Measurements from ENCODE around the gene PRR15L.
A peak's percentile ranks its signal among the peaks of the same experiment; 100 is the strongest.
"Not testable (repeated sequence)": the region's sequence is repeated elsewhere in the genome, so short reads cannot be mapped to it uniquely, and the experiment has no call there.

Gene PRR15L

GRCh38 chr17:47935468-47935867, 22.2 kb downstream of the PRR15L start:
- DNase-seq (ENCODE audit: low read depth in 2 of 2) = not testable (repeated sequence)

DNA sequence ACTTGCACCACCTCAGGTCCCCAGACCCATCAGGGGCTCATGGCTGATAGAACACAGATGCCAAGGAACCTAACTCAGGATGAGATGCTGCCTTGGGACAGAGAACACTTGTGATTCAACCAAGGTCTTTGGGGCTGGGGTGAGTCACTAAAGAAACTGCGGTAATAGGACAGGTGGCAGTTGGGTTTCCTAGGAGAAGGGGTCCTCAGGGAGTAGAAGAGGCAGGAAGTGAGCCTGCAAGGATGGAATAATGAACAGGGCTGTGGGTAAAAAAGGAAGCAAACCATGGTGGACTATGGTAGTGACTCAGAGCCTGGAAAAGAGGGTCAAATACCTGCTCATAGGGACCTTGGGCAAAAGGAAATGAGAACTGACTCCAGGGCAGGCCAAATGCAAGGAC, 22.8 kb downstream of the PRR15L start:
- no peak for DNase-seq (ENCODE audit: low read depth in 2 of 2)

DNA sequence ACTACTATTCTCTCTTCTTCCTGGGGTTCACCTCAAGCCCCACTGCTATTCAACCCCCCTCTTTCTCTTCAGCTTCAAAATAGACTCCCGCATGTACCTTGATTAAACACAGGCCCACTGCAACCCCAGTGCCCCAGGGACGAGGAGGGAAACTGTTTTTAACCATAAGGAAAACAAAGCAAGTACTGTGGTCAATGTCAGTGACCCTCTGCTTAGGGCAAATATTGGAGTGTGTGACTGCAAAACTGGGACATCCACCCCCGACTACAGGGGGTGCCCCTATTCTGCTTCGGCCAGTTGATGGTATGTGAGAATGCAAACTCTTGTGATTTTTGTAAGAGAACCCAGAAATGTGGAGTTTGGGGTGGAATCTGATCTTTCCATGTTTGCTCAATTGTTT, 25.8 kb downstream of the PRR15L start:
- no peak for DNase-seq (ENCODE audit: low read depth in 2 of 2)

DNA sequence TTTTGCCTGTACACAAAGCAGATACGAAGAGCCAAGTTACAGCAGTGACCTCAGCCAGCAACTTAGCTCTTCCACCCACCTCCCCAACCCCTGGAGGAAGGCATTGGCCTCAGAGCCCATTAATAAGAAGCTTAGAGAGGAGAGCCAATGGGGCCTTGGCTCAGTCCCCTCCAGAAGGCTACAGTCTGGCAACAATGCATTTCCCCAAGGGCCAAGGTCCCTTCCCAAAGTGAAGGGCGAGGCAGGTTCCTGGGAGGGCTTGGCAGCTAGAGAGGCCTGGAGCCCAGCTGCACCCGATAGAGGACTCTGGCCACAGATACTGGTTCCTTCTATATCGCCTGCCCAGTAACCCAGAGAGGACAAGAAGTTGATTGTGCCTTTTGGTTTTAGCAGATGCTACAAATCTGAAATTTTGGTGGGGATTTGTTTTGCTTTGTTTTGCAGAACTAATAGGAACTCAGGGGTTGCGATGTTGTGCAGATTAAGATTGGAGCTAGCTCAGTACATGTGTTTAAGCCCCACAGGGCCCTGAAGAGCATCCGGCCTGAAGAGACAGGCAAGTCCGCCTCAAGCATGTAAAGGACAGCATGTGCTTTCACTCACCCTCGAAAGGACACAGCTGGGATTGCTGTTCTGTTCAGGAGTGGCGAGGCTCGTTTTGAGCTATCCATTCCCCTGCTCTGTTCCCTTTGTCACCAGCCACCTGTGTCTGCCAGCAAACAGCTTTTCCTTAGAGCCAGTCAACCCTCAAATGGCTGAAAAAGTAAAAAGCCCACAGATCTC, 28.3 kb downstream of the PRR15L start:
- no peak for DNase-seq (ENCODE audit: low read depth in 2 of 2)

GRCh38 chr17:47928415-47928814, 29.3 kb downstream of the PRR15L start:
- no peak for DNase-seq (ENCODE audit: low read depth in 2 of 2)

DNA sequence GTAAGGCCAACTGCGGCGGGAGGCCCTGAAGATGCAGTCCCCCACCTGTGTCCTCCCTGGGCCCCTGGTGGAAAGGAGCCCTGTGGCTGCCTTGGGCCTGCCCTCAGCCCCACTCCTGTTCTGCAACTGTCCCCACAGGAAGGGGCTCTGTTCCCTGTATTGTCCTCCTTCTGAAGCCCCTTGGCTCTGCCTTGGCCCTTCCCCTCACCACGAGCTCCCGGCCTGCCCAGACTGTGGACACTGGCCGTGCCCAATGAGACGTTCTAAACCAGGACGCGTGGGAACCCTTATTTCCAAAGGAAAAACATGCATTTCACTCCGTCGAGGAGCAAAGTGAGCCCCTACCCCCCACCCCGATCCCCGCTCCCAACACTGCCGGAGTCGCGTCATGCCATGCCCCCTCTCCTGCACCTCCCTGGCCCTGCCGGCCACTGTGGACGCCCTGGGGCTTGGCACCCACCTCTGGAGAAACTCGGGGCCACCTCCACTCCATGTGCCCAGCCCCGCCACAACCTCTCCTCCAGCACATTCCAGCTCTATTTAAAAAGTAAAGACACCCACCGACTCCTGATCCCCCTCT, 29.8 kb downstream of the PRR15L start:
- no peak for DNase-seq (ENCODE audit: low read depth in 2 of 2)

DNA sequence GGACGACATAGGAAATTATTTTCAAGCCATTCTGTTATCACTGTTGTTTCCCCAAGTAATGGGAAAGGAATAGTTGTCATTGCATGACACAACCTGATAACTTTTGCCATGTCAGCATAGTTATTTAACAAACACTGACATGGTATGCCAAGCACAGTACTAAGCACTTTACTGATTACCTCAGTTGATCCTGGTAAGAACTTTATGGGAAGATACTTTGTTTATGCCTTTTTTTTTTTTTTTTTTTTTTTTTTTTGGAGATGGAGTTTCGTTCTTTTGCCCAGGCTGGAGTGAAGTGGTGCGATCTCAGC, 32.0 kb downstream of the PRR15L start:
- DNase-seq (ENCODE audit: low read depth in 2 of 2) = no peak

GRCh38 chr17:47924785-47925677, 32.7 kb downstream of the PRR15L start:
- no peak for DNase-seq (ENCODE audit: low read depth in 2 of 2)

DNA sequence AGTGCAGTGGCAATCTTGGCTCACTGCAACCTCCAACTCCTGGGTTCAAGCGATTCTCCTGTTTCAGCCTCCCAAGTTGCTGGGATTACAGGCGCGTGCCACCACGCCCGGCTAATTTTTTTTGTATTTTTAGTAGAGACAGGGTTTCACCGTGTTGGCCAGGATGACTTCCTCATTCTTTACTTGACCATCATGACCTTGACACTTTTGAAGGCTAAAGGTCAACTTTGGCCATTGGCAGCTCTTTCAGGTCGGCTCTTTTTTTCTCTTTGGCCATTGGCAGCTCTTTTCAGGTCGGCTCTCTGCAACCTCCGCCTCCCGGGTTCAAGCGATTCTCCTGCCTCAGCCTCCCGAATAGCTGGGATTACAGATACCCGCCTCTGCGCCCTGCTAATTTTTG, 37.8 kb downstream of the PRR15L start:
- DNase-seq (ENCODE audit: low read depth in 2 of 2) = not testable (repeated sequence)

DNA sequence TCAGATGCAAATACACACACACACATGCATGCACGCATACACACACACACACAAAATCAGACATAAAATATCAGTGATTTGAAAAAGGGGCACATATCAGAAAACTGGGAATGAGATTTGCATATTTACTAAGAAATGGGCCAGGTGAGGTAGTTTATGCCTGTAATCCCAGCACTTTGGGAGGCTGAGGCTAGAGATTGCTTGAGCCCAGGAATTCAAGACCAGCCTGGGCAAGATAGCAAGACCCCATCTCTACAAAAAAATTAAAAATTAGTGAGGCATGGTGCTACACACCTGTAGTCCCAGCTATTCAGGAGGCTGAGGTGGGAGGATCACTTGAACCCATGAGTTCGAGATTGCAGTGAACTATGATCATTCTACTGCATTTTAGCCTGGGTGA, 38.7 kb downstream of the PRR15L start:
- DNase-seq (ENCODE audit: low read depth in 2 of 2) = no peak

DNA sequence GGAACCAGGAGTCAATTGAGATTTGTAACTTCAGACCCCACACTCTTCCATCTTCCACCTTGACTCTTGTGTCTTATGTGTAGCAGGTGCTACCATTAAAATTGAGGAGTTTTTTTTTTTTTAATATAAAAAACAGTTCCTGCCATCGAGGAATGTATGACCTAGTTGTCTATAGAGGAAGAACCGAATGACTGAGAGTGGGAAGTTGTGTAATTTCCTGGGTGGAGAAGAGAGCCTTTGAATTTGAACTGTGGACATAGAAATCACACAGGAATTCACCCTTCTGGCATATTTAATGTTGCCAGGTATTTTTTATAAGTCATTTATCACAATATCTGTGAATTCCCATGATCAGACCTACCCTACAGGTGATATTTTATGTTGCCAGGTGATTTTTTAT, 39.7 kb downstream of the PRR15L start:
- no peak for DNase-seq (ENCODE audit: low read depth in 2 of 2)

DNA sequence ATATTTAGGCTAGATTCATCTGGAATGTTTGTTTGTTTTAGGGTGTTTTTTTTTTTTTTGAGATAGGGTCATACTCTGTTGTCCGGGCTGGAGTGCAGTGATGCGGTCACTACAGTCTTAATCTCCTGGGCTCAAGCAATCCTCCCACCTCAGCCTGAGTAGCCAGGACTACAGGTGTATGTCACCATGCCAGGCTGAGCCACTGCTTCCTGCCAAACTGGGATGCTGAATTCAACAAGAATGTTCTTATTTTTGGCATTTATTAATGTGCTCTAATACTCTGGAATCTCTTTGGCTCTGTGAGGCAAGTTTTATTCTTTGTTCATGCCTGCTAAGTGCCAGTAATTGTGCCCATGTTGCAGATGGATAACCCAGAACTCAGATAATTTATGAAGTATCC, 40.1 kb downstream of the PRR15L start:
- DNase-seq (ENCODE audit: low read depth in 2 of 2) = no peak

DNA sequence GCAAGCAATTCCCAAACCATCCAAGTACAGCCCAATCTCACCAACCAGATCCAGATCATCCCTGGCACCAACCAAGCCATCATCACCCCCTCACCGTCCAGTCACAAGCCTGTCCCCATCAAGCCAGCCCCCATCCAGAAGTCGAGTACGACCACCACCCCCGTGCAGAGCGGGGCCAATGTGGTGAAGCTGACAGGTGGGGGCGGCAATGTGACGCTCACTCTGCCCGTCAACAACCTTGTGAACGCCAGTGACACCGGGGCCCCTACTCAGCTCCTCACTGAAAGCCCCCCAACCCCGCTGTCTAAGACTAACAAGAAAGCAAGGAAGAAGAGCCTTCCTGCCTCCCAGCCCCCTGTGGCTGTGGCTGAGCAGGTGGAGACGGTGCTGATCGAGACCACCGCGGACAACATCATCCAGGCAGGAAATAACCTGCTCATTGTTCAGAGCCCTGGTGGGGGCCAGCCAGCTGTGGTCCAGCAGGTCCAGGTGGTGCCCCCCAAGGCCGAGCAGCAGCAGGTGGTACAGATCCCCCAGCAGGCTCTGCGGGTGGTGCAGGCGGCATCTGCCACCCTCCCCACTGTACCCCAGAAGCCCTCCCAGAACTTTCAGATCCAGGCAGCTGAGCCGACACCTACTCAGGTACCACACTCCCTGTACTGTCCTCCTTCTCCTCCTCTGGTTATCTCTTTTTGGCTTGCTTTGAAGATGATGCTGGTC, 41.0 kb downstream of the PRR15L start:
- no peak for DNase-seq (ENCODE audit: low read depth in 2 of 2)

DNA sequence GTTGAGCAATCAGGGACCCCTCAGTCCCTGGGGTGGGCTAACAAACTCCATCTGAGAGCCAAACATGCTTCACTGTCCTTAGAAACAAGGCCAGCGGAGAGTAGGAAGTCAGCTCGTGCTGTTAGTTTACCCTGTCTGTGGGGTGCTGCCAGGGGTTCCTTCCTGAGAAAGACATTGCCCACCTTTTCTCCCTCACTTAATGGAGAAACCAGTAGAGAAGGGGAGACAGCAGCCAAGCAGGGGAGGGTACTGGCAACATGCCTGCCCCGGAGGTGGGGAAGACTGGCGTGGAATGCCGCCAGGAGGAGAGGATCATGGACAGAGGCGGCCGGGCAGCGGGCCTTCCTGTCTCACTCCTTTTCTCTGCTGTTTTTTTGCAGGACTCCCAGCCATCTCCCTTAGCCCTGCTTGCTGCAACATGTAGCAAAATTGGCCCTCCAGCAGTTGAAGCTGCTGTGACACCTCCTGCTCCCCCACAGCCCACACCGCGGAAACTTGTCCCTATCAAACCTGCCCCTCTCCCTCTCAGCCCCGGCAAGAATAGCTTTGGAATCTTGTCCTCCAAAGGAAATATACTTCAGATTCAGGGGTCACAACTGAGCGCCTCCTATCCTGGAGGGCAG, 41.8 kb downstream of the PRR15L start:
- DNase-seq (ENCODE audit: low read depth in 2 of 2) = no peak

DNA sequence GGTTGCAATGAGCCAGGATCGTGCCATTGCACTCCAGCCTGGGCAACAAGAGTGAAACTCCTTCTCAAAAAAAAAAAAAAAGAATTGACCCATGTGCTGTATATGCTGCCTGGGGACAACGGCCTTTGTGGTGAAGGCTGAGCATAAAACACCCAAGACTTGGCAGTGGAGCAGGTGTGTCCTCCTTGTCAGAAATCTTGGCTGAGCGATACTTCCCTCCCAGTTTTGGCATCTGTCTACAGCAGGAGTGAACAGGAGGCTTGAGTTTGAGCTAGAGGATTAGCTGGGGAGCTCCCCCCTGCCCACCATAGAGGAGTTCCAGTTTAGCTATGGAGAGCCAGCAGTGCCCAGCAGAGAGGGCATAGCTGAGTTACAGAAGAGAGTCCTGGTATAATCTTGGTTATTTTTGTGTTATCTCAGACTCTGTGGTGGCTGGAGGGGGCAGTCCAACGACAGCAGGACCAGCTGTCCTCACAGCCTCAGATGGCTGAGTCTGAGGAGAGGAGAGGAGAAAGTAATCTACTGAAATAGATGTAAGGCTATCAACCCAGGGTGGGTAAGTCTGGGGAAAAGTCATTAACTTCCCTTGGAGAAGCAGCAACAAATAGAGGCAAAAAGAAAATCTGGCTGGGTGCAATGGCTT, 43.3 kb downstream of the PRR15L start:
- DNase-seq (ENCODE audit: low read depth in 2 of 2) = no peak

- DNase-seq (ENCODE audit: low read depth in 2 of 2) = no peak
These were observed 44.6 kb downstream of the PRR15L start for GRCh38 chr17:47913050-47913449.

GRCh38 chr17:47907932-47908562, 49.6 kb downstream of the PRR15L start:
- DNase-seq (ENCODE audit: low read depth in 2 of 2) = no peak

DNA sequence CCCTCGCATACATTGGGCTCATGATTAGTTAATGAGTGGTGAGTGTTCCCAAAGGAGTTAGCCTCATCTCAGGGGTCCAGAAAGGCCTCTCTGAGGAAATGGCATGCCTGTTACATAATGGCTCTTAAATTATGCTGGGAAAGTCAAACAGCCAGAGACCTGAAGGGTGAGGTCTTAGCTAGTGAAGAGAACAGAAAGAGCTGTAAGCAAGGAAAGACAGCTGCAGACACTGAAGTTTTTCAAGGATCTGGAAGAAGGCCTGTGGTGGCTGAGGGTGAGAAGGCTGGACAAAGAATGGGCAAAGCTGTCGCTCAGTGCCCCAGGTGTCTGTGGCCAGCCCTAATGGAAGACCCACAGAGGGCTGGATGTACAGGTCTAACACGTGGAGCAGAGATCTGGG, 51.2 kb downstream of the PRR15L start:
- no peak for DNase-seq (ENCODE audit: low read depth in 2 of 2)

GRCh38 chr17:47905221-47905733, 52.4 kb downstream of the PRR15L start:
- DNase-seq (ENCODE audit: low read depth in 2 of 2) = peak; percentile 53 to 55

- no peak for DNase-seq (ENCODE audit: low read depth in 2 of 2)
These were observed 55.5 kb downstream of the PRR15L start for GRCh38 chr17:47902039-47902744.
